ENCODE measurements around the gene LENEP. TPM values are rescaled to one million over a fixed set of nuclear protein-coding genes. Genes with fewer than 3 reads are reported as not detected.
A peak's percentile ranks its signal among the peaks of the same experiment; 100 is the strongest.

LENEP gene
- total and polyA plus RNA-seq, 5 experiments from 2014 or later = 0.77 to 0.91 TPM; not detected in 3

DNA sequence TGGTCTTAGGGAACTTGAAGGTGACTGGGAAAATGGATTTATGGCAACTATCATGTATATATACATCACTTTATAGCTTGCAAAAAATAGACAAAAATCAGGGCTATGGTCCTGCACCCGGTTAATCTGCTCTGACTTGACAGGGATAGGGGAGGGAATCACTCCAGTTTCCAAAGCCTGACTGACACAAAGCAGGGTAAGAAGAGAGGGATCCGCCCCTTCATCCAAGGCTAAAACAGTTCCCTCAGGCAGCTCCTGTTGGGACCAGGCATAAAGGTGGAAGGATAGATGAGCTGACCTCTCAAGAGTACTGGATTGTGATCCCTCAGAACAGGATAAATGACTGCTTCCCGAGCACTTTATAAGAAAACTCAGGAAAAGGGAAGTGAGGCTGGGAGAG is 38.8 kb upstream of the LENEP start:
- Mint-ChIP-seq H3K27ac (peak overlapping the region; percentile 97 to 100 (median 100)), H3K4me3 (peak overlapping the region; percentile 95 to 100 (median 98)), H3K27me3 (no peaks in the 10 kb centered on the region), H3K9me3 (no peaks in the 10 kb centered on the region), H3K4me1 (peaks cover 40 to 82% (median 65%) of the 10 kb centered on the region in 4 donors), H3K36me3 (peaks cover 0 to 27% (median 8%) of the 10 kb centered on the region in 3 donors)
- POLR2A ChIA-PET = interaction anchor here (0.7 to 7.9 kb wide), 12 partner anchors 17 to 346 kb away, joined by 3 to 87 read pairs (median 8); partner anchors contain the start of genes ADAM15, ADAR, CKS1B and FLAD1
- ATAC-seq (no peak), DNase-seq (peak in 1 of 10 donors; percentile 22)

DNA sequence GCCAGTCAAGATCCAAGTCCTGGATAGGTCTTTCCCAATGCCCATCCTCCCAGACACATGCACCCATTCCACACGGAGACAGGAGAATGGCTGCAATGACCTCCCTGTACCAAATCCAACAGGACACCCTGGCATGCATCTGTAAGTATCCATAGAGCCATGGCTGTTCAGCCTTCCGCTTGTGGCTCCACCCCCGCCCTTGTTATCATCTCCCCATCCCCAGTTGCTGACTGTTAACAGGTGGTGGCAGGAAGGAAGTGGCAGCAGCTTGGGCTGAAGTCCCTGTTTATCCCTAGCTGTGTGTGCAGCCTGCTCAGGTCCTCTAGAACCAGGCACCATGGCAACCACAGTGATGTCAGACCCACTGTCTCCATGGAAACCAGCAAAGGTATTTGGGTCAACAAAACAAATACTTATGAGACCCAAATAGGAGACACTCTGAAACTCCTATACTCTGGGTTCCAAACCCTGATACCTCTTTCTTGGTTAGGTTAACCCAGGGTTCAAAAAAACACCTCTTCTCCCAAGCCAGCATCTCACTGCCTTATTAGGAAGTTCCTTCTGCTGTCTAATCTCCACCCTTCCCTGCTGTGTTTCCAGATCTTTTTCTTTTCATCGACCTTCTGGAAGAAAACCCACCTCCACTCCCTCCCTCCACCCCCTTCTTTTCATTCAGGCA is 38.2 kb upstream of the LENEP start:
- H3K36me3 Mint-ChIP-seq = peaks cover 0 to 26% (median 8%) of the 10 kb centered on the region in 3 donors

DNA sequence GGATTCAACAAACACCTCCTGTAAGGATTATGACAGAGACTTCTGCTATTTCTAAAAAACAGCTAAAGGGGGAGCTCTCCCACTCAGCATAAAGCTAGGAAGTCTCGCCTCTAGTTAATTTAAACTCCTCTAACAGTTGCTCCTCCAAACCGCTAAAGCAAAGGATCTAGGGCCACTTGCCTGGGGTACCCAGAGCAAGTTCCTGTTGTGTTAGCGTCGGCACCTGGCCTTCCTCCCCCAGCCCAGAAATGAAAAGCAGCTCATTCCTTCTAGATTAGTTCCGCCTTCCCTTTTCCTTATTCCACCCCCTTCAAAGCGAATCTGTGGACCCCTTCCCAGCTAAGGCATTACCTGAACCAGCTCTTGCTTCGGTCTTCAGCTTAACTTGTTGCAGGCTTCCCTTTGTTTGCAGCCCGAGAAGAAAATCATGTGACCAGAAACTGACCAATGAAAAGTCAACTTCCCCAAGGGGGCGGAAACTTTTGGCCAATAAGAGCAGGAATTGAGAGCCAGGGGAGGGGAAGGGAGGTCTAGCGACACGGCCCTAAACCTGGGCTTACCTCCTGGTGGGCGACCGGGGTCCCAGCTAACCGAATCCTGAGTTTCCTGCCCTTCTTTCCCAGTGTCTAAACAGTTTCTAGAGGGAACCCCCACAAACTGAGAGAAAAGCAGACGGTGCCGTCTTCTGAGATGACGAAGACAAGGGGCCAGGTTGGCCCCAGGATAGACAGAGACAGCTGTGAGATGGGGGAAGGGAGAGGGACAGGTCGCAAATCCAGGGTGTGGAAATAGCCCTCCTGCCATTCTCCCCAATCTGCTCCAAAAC is 37.5 kb upstream of the LENEP start, which contains the start of gene PBXIP1:
TSS of gene PBXIP1 (minus strand) at position 382 of the 826 bp plus-strand sequence. CDS start 2,378 bp downstream, outside the sequence.
- DNase-seq (peak; percentile 49 to 96 (median 88)), ATAC-seq (peak; percentile 41 to 50)
- POLR2A ChIA-PET = interaction anchor here (0.6 to 7.9 kb wide), 21 partner anchors 11 to 965 kb away, joined by 3 to 87 read pairs (median 5); partner anchors contain the start of genes ADAM15, CKS1B, EFNA4 and FLAD1
- H3K27ac Mint-ChIP-seq = peak within 1 kb of the TSS; percentile 97 to 100 (median 100)
- peak within 1 kb of the TSS; percentile 95 to 100 (median 98) for H3K4me3 Mint-ChIP-seq
- H3K4me1 Mint-ChIP-seq = peaks cover 39 to 86% (median 67%) of the 10 kb centered on the region in 4 donors
- H3K36me3 Mint-ChIP-seq = peaks cover 0 to 19% (median 3%) of the 10 kb centered on the region in 3 donors
- H3K27me3 Mint-ChIP-seq = no peaks in the 10 kb centered on the region
- H3K9me3 Mint-ChIP-seq = no peaks in the 10 kb centered on the region

More for the DNA sequence above, 38.2 kb upstream of the LENEP start:
- Mint-ChIP-seq H3K9me3 (no peaks in the 10 kb centered on the region), H3K4me1 (peaks cover 40 to 86% (median 67%) of the 10 kb centered on the region in 4 donors), H3K4me3 (peak overlapping the region; percentile 95 to 100 (median 98)), H3K27ac (peak overlapping the region; percentile 97 to 100 (median 100)), H3K27me3 (no peaks in the 10 kb centered on the region)
- peak; percentile 75 to 99 (median 94) for DNase-seq
- ATAC-seq = peak; percentile 80 to 83
- POLR2A ChIA-PET = interaction anchor here (0.7 to 7.9 kb wide), 21 partner anchors 12 to 964 kb away, joined by 3 to 87 read pairs (median 4); partner anchors contain the start of genes ADAM15, ADAR, CKS1B and EFNA4

DNA sequence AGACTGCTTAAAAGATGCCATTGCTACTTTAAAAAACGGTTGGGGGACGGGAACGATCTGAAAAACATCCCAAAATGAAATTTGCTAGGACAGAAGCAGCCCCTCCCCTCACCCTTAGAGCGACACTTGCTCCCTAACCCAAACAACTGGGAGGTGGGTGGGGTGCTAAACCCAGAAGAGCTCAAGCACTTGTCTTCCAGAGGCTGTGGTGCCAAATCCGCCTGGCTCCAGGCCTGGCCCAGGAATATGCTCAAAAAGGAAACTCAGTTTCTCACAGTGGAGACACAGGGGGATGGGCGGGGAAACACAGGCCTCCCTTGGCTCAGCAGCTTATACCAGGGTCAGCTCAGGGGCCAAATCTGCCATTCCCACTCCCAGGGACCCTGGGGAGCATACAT is 36.8 kb upstream of the LENEP start:
- POLR2A ChIA-PET = interaction anchor here (0.7 to 7.9 kb wide), 14 partner anchors 10 to 966 kb away, joined by 3 to 87 read pairs (median 8); partner anchors contain the start of genes ADAM15, CKS1B, EFNA4 and FLAD1
- no peaks in the 10 kb centered on the region for H3K27me3 Mint-ChIP-seq
- peak overlapping the region; percentile 97 to 100 (median 100) for H3K27ac Mint-ChIP-seq
- ATAC-seq (no peak), DNase-seq (no peak)
- no peaks in the 10 kb centered on the region for H3K9me3 Mint-ChIP-seq
- peaks cover 0 to 14% (median 3%) of the 10 kb centered on the region in 3 donors for H3K36me3 Mint-ChIP-seq
- peaks cover 39 to 83% (median 67%) of the 10 kb centered on the region in 4 donors for H3K4me1 Mint-ChIP-seq
- peak overlapping the region; percentile 95 to 100 (median 98) for H3K4me3 Mint-ChIP-seq

DNA sequence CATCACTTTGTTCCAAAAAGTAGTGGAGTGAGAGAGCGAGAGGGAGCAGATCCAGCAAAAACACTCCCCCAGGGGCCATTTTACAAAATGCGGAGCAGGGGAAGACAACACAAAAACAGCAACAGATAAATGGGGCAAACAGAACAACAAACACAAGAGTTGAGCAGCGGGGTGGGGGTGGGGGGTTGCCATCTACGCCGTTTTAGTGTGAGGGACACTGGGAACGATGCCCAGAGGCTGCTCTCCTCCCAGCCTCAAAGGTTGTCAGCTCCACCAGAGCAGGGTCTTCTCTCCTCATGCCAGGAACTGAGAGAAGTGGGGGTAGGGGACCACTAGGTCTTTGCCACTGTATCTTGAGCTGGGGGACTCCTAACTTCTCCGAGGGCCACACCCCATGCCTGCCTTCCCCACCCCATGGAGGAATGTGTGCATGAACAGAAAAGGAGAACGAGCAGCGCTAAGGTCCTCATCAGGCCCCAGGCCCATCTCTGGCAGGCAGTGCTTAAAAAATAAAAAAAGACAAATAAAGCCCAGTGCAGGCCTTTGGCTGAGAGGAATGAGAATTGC is 36.2 kb upstream of the LENEP start:
- Mint-ChIP-seq H3K27me3 (no peaks in the 10 kb centered on the region), H3K4me1 (peaks cover 35 to 78% (median 62%) of the 10 kb centered on the region in 4 donors), H3K36me3 (peaks cover 0 to 14% (median 3%) of the 10 kb centered on the region in 3 donors), H3K9me3 (no peaks in the 10 kb centered on the region), H3K27ac (peak overlapping the region; percentile 53 to 100 (median 99)), H3K4me3 (peak overlapping the region in 7 of 10 donors; percentile 20 to 62 (median 36))
- ATAC-seq (no peak), DNase-seq (no peak)
- POLR2A ChIA-PET = interaction anchor here (0.7 to 7.9 kb wide), 7 partner anchors 10 to 59 kb away, joined by 3 to 87 read pairs (median 25); partner anchors contain the start of genes CKS1B, PMVK and SHC1

DNA sequence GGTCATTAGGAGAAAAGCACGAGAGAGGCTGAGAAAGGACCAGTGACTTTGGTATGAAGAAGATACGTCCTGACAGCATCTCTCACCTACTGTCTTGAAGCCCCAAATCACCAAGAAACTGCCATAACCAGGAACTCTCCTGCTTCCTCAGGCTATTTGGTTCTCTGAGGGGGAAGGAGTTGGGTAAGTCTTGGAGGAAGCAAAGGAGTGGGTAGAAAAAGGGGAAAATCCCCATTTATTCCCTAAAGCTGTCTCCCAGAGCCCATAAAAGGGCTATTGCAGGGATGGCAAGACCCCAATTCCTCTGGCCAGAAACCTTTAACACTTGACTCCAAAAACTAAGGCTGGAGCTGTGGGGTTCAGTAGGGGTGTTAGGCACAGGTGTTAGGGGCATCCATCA is 35.4 kb upstream of the LENEP start:
- POLR2A ChIA-PET = interaction anchor here (3.1 to 7.4 kb wide), 3 partner anchors 14 to 53 kb away, joined by 10 to 85 read pairs (median 67); partner anchors contain the start of genes CKS1B and SHC1

DNA sequence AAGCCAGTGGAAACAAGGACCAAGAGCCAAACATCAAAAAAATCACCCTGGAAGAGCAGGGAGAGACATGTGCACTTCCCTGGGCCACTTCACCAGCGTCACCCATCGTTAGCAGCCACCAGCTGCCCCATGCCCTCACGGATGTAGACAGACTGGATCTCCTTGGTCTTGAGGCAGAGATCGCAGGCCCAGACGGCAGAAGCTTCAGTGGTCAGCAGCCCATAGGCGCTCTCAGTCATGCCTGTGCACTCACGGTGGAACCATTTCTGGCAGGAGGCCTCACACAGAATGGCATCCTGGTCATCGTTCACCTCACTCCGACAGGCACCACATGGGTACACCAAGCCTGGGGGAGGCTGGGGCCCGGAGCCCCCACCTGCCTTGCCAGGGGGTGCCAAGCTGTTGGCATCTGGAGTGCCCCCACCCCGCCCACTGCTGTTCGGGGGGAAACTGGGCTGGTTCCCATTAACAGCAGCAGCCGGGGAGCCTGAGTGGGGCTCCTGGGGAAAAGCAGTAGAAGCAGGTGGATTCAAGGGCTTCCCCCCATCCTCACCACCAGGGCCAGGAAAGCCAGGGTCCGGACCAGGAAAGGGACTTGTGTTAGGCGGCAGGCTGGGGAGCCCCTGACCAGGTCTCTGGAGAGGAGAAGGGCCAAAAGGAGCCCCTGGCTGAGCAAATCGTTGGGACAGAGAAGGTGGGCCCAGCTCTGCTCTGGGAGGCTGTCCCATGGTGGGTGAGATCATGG is 34.5 kb upstream of the LENEP start:
- DNase-seq = no peak
- Mint-ChIP-seq H3K4me1 (peaks cover 27 to 77% (median 60%) of the 10 kb centered on the region in 4 donors), H3K4me3 (peak overlapping the region in 6 of 10 donors; percentile 4 to 84 (median 18)), H3K27me3 (no peaks in the 10 kb centered on the region), H3K27ac (peak overlapping the region; percentile 20 to 100 (median 64)), H3K36me3 (peaks cover 0 to 21% (median 3%) of the 10 kb centered on the region in 3 donors), H3K9me3 (no peaks in the 10 kb centered on the region)
- no peak for ATAC-seq
- POLR2A ChIA-PET = interaction anchor here (1.3 to 6.6 kb wide), 3 partner anchors 14 to 60 kb away, joined by 3 to 67 read pairs (median 10); partner anchors contain the start of genes CKS1B and SHC1

More for the DNA sequence above, 35.4 kb upstream of the LENEP start:
- Mint-ChIP-seq H3K27me3 (no peaks in the 10 kb centered on the region), H3K4me1 (peaks cover 28 to 77% (median 62%) of the 10 kb centered on the region in 4 donors), H3K9me3 (no peaks in the 10 kb centered on the region), H3K27ac (peak overlapping the region in 9 of 10 donors; percentile 18 to 100 (median 72)), H3K4me3 (peak overlapping the region in 2 of 10 donors; percentile 2 to 4), H3K36me3 (peaks cover 0 to 14% (median 3%) of the 10 kb centered on the region in 3 donors)
- no peak for DNase-seq
- ATAC-seq = no peak

DNA sequence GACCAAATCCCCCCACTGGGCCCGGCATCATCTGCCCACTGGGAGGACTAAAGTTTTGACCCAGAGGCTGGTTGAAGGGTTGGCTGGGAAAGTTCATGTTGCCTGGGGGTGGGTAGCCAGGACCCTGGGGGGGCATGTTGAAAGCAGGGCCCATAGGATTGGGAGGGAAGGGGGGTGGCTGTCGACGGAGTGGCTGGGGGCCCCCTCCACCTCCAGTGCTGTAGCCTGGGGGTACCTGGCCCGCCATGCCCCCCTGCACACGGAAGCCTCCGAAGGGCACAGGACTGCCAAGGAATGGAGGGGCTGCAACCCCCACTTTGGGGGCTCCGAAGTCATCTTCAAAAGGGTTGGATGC is 34.0 kb upstream of the LENEP start:
- Mint-ChIP-seq H3K27me3 (no peaks in the 10 kb centered on the region), H3K9me3 (no peaks in the 10 kb centered on the region), H3K27ac (peak overlapping the region in 6 of 10 donors; percentile 22 to 98 (median 60)), H3K4me3 (peak overlapping the region in 9 of 10 donors; percentile 20 to 88 (median 45)), H3K36me3 (peaks cover 0 to 25% (median 3%) of the 10 kb centered on the region in 3 donors), H3K4me1 (peaks cover 25 to 75% (median 58%) of the 10 kb centered on the region in 4 donors)
- POLR2A ChIA-PET = interaction anchor here (0.6 to 6.6 kb wide), 4 partner anchors 14 to 280 kb away, joined by 3 to 67 read pairs (median 4); partner anchors contain the start of genes CKS1B and SHC1
- ATAC-seq (no peak), DNase-seq (no peak)

DNA sequence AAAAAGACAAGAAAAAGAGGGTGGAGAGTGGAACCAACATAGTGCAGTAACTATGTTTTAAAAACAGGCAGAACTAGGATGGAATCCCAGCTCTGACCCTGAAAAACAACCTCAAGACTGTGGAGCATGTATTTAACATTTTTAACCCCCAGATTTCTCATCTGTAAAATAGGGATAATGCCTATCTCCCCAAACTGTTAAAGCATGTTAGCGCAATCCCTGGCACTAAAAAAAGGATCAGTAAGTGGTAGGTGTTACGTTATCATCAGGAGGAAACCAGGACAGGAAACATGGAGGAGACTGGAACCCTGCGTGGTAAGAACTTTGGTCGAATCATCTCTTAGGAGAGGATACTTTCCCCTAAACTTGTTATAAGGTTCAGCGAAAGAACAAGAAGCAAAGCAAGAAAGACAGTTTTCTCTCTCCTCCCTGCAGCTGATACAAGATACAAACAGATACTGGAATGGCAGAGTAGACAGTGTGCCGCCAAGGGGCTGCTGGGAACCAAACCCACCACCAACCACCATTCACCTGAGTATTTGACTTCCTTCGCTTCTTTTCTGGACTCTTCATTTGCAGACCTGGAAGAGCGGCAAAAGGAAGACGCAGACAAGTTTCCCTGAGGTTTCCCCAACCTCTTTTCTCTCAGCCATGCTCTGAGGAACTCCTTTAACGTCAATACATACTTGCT is 32.8 kb upstream of the LENEP start:
- Mint-ChIP-seq H3K4me1 (peaks cover 23 to 63% (median 54%) of the 10 kb centered on the region in 4 donors), H3K27me3 (no peaks in the 10 kb centered on the region), H3K4me3 (peak overlapping the region; percentile 84 to 98 (median 96)), H3K27ac (peak overlapping the region; percentile 92 to 99 (median 97)), H3K36me3 (peaks cover 0 to 36% (median 3%) of the 10 kb centered on the region in 3 donors), H3K9me3 (no peaks in the 10 kb centered on the region)
- POLR2A ChIA-PET = interaction anchor here (0.5 to 6.6 kb wide), 25 partner anchors 8 to 317 kb away, joined by 3 to 67 read pairs (median 6); partner anchors contain the start of genes ADAM15, CKS1B, FLAD1 and PMVK
- ATAC-seq (no peak), DNase-seq (peak in 1 of 10 donors; percentile 13)
